ENCODE results near the gene TMEM18. TPM values are rescaled to one million over a fixed set of nuclear protein-coding genes. Genes with fewer than 3 reads are reported as not detected.

TMEM18 gene
- total RNA-seq, 4 donors from 2014 or later, result 20.1 to 44.1 (median 23.4) TPM

DNA sequence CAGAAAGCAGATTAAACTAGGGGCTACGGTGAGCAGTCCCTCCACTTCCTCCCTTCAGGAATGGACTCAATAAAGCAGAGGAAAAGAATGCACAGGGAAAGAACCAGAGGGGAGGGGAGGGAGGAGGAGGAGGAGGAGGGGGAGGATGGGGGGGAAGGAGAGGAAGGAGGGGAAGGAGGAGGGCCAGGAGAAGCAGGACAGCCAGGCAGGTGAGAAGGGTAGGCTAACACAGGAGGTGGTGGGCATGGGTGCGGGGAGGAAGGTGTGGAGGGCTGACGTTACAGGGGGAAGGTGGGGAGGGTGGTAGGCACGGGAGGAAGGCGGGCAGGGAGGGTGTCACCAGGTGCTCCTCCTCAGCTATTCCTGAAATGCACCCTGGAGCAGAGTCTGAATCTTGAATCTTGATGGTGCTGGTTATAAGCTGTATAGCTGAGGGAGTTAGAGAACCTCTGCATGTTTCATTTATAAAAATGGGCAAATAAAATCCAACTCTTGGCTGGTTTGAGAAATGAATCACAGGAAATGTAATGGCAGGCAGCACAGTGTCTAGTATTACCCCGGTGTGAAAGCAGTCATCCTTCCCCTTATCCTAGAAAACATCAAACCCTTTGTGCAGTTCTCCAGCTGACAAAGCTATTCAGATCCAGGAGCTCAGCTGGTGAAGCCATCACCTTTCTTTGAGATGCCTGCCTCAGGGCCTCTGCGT lies 3.4 kb downstream of the TMEM18 start:
- Histone ChIP-seq H3K4me3 (no peak overlapping the region), H3K4me1 (peaks cover 0 to 33% (median 8%) of the 10 kb centered on the region in 4 donors), H3K9me3 (no peaks in the 10 kb centered on the region), H3K27me3 (no peaks in the 10 kb centered on the region), H3K36me3 (peaks cover 0 to 49% (median 6%) of the 10 kb centered on the region in 3 donors), H3K27ac (no peak overlapping the region)
- DNase-seq (ENCODE audit: low spot score in 2 of 2), result no peak
- 69 to 71% methylated on average over 7 of the region's 7 CpGs for WGBS, 2 donors
- TF ChIP-seq POLR2A (IDR thresholded peaks at IDR 0.05) (no peak), EP300 (IDR thresholded peaks at IDR 0.05) (no peak)
- TF ChIP-seq, protein P1, sequence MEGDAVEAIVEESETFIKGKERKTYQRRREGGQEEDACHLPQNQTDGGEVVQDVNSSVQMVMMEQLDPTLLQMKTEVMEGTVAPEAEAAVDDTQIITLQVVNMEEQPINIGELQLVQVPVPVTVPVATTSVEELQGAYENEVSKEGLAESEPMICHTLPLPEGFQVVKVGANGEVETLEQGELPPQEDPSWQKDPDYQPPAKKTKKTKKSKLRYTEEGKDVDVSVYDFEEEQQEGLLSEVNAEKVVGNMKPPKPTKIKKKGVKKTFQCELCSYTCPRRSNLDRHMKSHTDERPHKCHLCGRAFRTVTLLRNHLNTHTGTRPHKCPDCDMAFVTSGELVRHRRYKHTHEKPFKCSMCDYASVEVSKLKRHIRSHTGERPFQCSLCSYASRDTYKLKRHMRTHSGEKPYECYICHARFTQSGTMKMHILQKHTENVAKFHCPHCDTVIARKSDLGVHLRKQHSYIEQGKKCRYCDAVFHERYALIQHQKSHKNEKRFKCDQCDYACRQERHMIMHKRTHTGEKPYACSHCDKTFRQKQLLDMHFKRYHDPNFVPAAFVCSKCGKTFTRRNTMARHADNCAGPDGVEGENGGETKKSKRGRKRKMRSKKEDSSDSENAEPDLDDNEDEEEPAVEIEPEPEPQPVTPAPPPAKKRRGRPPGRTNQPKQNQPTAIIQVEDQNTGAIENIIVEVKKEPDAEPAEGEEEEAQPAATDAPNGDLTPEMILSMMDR (IDR thresholded peaks at IDR 0.05), result no peak

DNA sequence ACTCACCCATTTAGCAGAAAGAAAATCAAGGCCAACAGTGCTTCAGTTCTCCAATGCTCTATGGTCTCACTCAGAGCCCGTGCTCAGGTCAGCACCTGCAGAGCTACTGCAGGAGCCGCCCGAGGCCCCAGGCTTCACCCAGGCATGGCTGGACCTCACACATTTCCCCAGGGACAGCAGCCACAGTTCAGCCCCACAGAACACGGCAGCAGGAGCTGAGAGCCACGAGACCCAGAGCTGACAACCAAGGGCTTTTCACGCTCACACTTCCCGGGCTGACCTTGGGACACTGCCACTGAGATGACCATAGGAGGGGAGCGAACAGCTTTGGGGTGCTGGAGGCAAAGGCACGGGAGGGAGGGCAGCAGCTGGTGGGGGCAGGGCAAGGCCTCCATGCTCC lies 4.2 kb downstream of the TMEM18 start:
- H3K36me3 ChIP-seq, result peaks cover 0 to 57% (median 6%) of the 10 kb centered on the region in 3 donors
- no peaks in the 10 kb centered on the region for H3K27me3 ChIP-seq
- WGBS, 2 donors, result 77 to 78% methylated on average over 9 of the region's 9 CpGs
- H3K4me3 ChIP-seq, result no peak overlapping the region
- H3K27ac ChIP-seq, result no peak overlapping the region
- no peak for TF ChIP-seq EP300 (IDR thresholded peaks at IDR 0.05)
- TF ChIP-seq, protein P1 (IDR thresholded peaks at IDR 0.05), result no peak
- no peak for TF ChIP-seq POLR2A (IDR thresholded peaks at IDR 0.05)
- DNase-seq (ENCODE audit: low spot score in 2 of 2), result no peak
- H3K4me1 ChIP-seq, result peaks cover 0 to 27% (median 5%) of the 10 kb centered on the region in 4 donors
- no peaks in the 10 kb centered on the region for H3K9me3 ChIP-seq

DNA sequence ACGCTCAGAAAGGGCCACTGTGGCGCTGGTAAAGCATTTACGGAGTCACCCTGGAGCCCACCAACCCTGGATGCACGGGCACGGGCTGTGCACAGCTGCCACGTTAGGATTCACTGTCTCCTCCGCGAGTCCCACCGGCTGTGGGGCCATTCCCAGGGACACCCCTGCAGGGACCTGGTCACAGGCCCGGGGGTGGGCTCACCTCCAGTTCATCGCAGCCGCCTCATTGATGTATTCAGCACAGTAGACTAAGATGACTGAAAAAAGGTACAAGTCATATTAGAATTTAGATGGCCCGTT lies 4.7 kb downstream of the TMEM18 start:
- WGBS, 2 donors, result 96 to 97% methylated on average over 13 of the region's 13 CpGs
- TF ChIP-seq, protein P1 (IDR thresholded peaks at IDR 0.05), result no peak
- TF ChIP-seq POLR2A (IDR thresholded peaks at IDR 0.05) (no peak), EP300 (IDR thresholded peaks at IDR 0.05) (no peak)
- H3K27ac ChIP-seq, result no peak overlapping the region
- no peak for DNase-seq (ENCODE audit: low spot score in 2 of 2)
- H3K4me3 ChIP-seq, result no peak overlapping the region
- no peaks in the 10 kb centered on the region for H3K27me3 ChIP-seq
- no peaks in the 10 kb centered on the region for H3K9me3 ChIP-seq
- peaks cover 0 to 25% (median 4%) of the 10 kb centered on the region in 4 donors for H3K4me1 ChIP-seq
- H3K36me3 ChIP-seq, result peaks cover 0 to 62% (median 6%) of the 10 kb centered on the region in 3 donors

DNA sequence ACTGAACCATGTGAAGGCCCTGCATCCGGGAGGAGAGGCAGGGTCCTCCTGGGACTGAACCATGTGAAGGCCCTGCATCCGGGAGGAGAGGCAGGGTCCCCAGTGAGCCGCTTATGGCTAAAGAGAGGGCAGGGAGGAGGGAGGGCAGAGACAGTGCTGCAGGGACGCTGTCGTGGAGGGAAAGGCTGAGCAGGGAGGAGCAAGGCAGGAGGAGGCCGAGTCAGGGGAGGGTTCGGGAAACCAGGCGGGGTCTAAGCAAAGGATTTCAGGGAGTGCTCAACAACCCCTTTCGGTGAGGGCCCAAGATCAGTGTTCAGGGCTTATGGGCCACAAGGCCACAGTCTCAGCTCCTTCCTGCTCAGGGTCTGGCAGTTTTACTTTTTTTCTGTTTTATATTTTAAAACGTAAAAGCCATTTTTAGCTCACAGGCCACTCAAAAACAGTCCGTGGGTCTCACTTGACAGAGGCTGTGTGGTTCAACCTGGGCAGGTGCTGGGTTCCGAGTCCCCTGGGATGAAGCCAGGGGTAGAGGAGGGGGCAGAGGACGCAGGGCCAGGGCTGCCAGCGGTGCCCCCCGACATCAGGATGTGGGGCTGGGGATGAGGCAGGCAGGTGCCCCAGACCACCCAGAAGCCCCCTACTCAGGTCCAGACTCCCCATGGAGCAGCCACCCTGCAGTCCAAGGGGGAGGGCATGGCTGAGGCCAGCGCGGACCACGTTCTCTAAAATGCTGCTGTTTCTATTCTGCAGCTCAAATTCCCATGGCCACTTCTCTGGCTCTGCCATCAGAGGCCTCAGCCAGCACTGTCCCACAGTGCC lies 5.2 kb downstream of the TMEM18 start:
- Histone ChIP-seq H3K9me3 (no peaks in the 10 kb centered on the region), H3K36me3 (peaks cover 0 to 67% (median 6%) of the 10 kb centered on the region in 3 donors), H3K27me3 (no peaks in the 10 kb centered on the region), H3K4me1 (peaks cover 0 to 25% (median 4%) of the 10 kb centered on the region in 4 donors), H3K4me3 (no peak overlapping the region), H3K27ac (no peak overlapping the region)
- no peak for DNase-seq (ENCODE audit: low spot score in 2 of 2)
- TF ChIP-seq EP300 (IDR thresholded peaks at IDR 0.05) (no peak), POLR2A (IDR thresholded peaks at IDR 0.05) (no peak)
- TF ChIP-seq, protein P1 (IDR thresholded peaks at IDR 0.05), result no peak
- 76 to 85% methylated on average over 16 to 18 of the region's 18 CpGs for WGBS, 2 donors

DNA sequence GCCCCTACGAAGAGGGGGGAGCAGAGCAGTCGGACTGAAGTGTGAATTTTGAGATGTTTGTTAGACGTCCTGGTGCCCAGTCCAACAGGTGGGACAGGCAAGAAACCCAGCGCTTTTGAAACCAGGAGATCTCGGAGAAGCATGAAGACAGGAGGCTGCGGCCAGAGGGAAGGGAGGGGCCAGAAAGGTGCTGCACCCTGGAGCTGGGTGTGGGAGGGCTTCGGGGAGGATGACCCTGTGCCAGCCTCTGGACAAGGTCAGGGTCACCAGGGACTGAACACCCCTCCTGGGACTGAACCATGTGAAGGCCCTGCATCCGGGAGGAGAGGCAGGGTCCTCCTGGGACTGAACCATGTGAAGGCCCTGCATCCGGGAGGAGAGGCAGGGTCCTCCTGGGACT lies 6.1 kb downstream of the TMEM18 start:
- Histone ChIP-seq H3K36me3 (peaks cover 0 to 76% (median 6%) of the 10 kb centered on the region in 3 donors), H3K4me3 (no peak overlapping the region), H3K4me1 (peaks cover 0 to 22% (median 3%) of the 10 kb centered on the region in 4 donors), H3K27ac (no peak overlapping the region), H3K27me3 (no peaks in the 10 kb centered on the region), H3K9me3 (peaks cover 0 to 6% (median 0%) of the 10 kb centered on the region in 4 donors)
- 83 to 87% methylated on average over 7 to 8 of the region's 9 CpGs for WGBS, 2 donors
- DNase-seq (ENCODE audit: low spot score in 2 of 2), result no peak
- TF ChIP-seq POLR2A (IDR thresholded peaks at IDR 0.05) (no peak), EP300 (IDR thresholded peaks at IDR 0.05) (no peak)
- TF ChIP-seq, protein P1 (IDR thresholded peaks at IDR 0.05), result no peak

Measured in tibial nerve (tissue), 4 donors.